Activated naive CD4-positive, alpha-beta T cell treated with anti-CD3 and anti-CD28 coated beads for 36 hours (primary cell): ENCODE results near the gene WNT16. TPM values are rescaled to one million over a fixed set of nuclear protein-coding genes. Genes with fewer than 3 reads are reported as not detected.
A peak's percentile ranks its signal among the peaks of the same experiment; 100 is the strongest.
"Not testable (repeated sequence)": the region's sequence is repeated elsewhere in the genome, so short reads cannot be mapped to it uniquely, and the experiment has no call there.

Source experiments
- CTCF ChIA-PET: fragments of 350-600 bp; sonication (Branson Sonifier 250); formaldehyde crosslinking; loops from one replicate; lab custom pipeline; 2021; ENCODE audit warnings: antibody characterized with exemption; lab: Charles Lee
- DNase-seq: peaks from one replicate; pipeline ENCODE4 v3.0.0-alpha.2; 2020
- H3K27ac Mint-ChIP-seq: one replicate; pipeline ENCODE4 v1.8.0; 2021; ENCODE audit warnings: mild to moderate bottlenecking, mixed read lengths
- H3K27me3 Mint-ChIP-seq: one replicate; pipeline ENCODE4 v1.8.0; 2021; ENCODE audit warnings: low read depth, mixed read lengths
- H3K36me3 Mint-ChIP-seq: one replicate; pipeline ENCODE4 v1.8.0; 2021; ENCODE audit warnings: low read depth, mixed read lengths
- H3K4me1 Mint-ChIP-seq: one replicate; pipeline ENCODE4 v1.8.0; 2021; ENCODE audit warnings: low read depth, mixed read lengths
- H3K4me3 Mint-ChIP-seq: one replicate; pipeline ENCODE4 v1.8.0; 2021; ENCODE audit warnings: mild to moderate bottlenecking, moderate library complexity, mixed read lengths
- H3K9me3 Mint-ChIP-seq: one replicate; pipeline ENCODE4 v1.8.0; 2021; ENCODE audit warnings: mixed read lengths
- intact Hi-C: fragments of 100-400 bp; cut with micrococcal nuclease; formaldehyde crosslinking; loops from one replicate; pipeline ENCODE4 v1.15.1; 2023
- total RNA-seq, 2 experiments: library from RNA; stranded (reverse); gene quantifications; one replicate each; pipeline ENCODE4 v1.2.3, GENCODE V29; 2021

The WNT16 gene
- total RNA-seq, 2 experiments from 2014 or later, result not detected

DNA sequence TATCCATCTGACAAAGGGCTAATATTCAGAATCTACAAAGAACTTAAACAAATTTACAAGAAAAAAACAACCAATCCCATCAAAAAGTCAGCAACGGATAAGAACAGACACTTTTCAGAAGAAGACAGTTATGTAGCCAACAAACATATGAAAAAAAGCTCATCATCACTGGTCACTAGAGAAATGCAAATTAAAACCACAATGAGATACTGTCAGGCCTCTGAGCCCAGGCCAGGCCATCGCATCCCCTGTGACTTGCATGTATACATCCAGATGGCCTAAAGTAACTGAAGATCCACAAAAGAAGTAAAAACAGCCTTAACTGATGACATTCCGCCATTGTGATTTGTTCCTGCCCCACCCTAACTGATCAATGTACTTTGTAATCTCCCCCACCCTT lies 13.6 kb upstream of the WNT16 start:
- DNase-seq, H3K36me3 Mint-ChIP-seq, CTCF ChIA-PET, intact Hi-C loops, H3K4me3 Mint-ChIP-seq, H3K27ac Mint-ChIP-seq, H3K4me1 Mint-ChIP-seq, H3K9me3 Mint-ChIP-seq: not testable (repeated sequence)
- H3K27me3 Mint-ChIP-seq, result peaks cover 13% of the 10 kb centered on the region

DNA sequence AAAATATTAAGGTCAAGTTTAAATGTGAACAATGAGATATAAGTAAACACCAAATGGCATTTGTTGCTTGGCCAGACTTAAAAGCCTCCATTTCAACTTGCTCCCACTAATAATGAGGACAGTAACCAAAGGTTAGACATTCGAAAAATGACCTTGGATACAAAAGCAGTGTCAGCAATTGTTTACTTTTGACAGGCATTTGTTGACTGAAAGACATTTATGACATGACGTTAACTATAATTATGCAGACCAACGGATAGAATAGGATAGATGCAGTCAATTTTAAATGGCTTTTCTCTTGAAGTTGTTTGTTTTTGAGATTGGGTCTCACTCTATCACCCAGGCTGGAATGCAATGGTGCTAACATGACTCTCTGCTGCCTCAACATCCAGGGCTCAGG lies 6.3 kb upstream of the WNT16 start:
- intact Hi-C loops, result no loop called here
- no peaks in the 10 kb centered on the region for H3K9me3 Mint-ChIP-seq
- H3K27me3 Mint-ChIP-seq, result peaks cover 16% of the 10 kb centered on the region

GRCh38 chr7:121323515-121324302 lies 5.1 kb upstream of the WNT16 start:
- CTCF ChIA-PET, result interaction anchor here (1.3 to 1.7 kb wide), 2 partner anchors 10 to 14 kb away, joined by 3 to 4 read pairs; no protein-coding TSS in a partner anchor
- H3K36me3 Mint-ChIP-seq, result no peaks in the 10 kb centered on the region
- H3K27ac Mint-ChIP-seq, result no peak overlapping the region
- intact Hi-C loops, result no loop called here
- no peak overlapping the region for H3K4me3 Mint-ChIP-seq
- peaks cover 29% of the 10 kb centered on the region for H3K27me3 Mint-ChIP-seq
- H3K4me1 Mint-ChIP-seq, result peaks cover 4% of the 10 kb centered on the region
- DNase-seq, result no peak
- H3K9me3 Mint-ChIP-seq, result no peaks in the 10 kb centered on the region

More for the DNA sequence above, 6.3 kb upstream of the WNT16 start:
- Mint-ChIP-seq H3K4me1 (no peaks in the 10 kb centered on the region), H3K27ac (no peak overlapping the region), H3K4me3 (no peak overlapping the region), H3K36me3 (no peaks in the 10 kb centered on the region)
- DNase-seq, result no peak
- CTCF ChIA-PET, result no interaction called here

- Mint-ChIP-seq H3K4me3 (no peak overlapping the region), H3K36me3 (no peaks in the 10 kb centered on the region), H3K27me3 (peaks cover 56% of the 10 kb centered on the region), H3K4me1 (peaks cover 19% of the 10 kb centered on the region), H3K9me3 (no peaks in the 10 kb centered on the region), H3K27ac (no peak overlapping the region)
- intact Hi-C loops, result no loop called here
- CTCF ChIA-PET, result interaction anchor here (0.6 to 1.2 kb wide), 3 partner anchors 53 to 657 kb away, joined by 3 read pairs; no protein-coding TSS in a partner anchor
- no peak for DNase-seq
These were observed 1.1 kb upstream of the WNT16 start for GRCh38 chr7:121327671-121328070.

DNA sequence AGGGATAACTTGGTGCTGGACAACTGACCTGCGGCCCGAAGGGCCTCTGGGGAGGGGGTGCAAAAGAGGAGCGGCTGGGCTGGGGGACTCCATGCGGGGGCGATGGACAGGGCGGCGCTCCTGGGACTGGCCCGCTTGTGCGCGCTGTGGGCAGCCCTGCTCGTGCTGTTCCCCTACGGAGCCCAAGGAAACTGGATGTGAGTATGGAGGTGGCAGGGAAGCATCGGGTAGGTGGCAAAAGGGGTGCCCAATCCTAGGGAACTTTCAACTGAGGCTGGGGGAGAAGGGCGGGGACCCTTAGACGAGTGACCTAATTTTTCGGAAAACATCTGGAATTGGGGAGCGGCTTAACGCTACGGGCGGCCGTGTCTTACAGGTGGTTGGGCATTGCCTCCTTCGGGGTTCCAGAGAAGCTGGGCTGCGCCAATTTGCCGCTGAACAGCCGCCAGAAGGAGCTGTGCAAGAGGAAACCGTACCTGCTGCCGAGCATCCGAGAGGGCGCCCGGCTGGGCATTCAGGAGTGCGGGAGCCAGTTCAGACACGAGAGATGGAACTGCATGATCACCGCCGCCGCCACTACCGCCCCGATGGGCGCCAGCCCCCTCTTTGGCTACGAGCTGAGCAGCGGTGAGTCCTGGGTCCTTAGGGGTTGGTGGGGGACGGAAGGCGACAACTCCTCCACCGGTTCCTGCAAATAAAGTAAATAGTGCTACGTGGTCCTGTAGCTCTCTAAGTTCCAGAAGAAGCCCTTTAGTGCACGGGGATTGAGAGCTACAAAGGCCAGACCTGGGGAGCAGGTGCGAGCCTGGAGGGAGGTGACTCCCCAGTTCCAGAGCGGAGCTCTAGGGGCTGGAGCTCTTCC lies 622 bp downstream of the WNT16 start:
- H3K9me3 Mint-ChIP-seq, result no peaks in the 10 kb centered on the region
- DNase-seq, result peak; percentile 38
- intact Hi-C loops, result loop anchor here (1.0 kb wide), 1 partner anchor 218 kb away; no protein-coding TSS in a partner anchor
- peaks cover 56% of the 10 kb centered on the region for H3K27me3 Mint-ChIP-seq
- no peak overlapping the region for H3K27ac Mint-ChIP-seq
- H3K36me3 Mint-ChIP-seq, result no peaks in the 10 kb centered on the region
- H3K4me1 Mint-ChIP-seq, result peaks cover 19% of the 10 kb centered on the region
- H3K4me3 Mint-ChIP-seq, result peak overlapping the region; percentile 21
- CTCF ChIA-PET, result interaction anchor here (0.9 to 1.0 kb wide), 2 partner anchors 16 to 218 kb away, joined by 4 read pairs; no protein-coding TSS in a partner anchor

DNA sequence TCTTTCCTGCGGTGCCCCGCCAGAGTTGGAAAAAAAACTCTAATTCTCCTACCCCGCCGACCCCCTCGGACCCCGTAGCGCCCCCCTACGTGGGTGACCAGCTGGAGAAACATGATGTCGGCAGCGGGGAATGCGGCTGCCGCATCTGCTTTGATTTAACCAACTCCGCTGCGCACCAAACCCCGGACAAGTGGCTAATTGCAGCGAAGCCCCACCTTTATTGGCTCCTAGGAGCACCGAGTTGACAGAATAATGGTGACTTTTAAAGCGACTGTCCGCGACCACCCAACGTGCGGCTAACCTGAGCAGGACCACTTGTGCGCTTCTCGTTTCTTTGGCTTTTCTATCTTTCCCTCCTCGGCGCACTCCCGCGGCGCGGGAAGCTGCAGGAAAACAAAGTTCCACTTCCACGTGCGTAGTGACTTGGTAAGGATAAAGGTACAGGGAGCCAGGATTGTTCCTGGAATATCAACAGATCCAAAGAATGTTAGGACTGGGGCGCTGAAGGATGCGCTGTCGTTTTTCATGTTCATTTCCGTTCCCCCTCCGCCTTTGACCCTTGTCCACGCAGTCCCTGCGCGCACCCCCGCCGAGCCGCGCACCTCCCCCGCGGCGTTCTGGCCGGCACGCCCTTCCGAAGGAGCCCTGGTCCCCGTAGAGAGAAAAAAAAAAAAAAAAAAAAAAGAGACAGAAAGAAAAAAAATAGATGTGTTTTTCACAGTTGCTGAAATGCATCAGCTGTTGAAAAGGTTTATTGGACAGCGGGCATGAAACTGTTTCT lies 1.4 kb downstream of the WNT16 start:
- Mint-ChIP-seq H3K4me1 (peaks cover 19% of the 10 kb centered on the region), H3K27ac (no peak overlapping the region), H3K27me3 (peaks cover 52% of the 10 kb centered on the region), H3K9me3 (no peaks in the 10 kb centered on the region), H3K36me3 (no peaks in the 10 kb centered on the region), H3K4me3 (peak overlapping the region; percentile 29)
- CTCF ChIA-PET, result interaction anchor here (0.6 to 1.0 kb wide), 4 partner anchors 15 to 629 kb away, joined by 3 to 4 read pairs (median 4); no protein-coding TSS in a partner anchor
- intact Hi-C loops, result no loop called here
- no peak for DNase-seq

DNA sequence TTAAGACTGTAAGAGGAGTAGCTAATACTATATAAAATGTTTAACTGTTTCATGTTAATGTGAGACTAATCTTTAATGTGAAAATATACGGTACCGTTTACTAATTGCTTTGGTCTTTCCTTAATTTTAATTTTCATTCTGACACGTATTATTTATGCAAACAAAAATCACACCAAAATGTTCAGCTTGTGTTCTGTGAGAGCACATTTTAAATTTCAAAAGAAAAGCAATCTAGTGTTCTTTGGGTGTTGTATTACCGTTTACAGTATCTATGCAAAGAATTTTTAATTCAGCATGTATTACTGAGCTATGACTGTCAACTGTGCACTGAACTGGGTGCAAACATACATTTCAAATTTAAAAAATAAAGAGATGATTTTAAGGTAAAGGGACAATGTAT lies 2.2 kb downstream of the WNT16 start:
- H3K27ac Mint-ChIP-seq, result no peak overlapping the region
- no peak for DNase-seq
- peaks cover 19% of the 10 kb centered on the region for H3K4me1 Mint-ChIP-seq
- intact Hi-C loops, result no loop called here
- H3K4me3 Mint-ChIP-seq, result no peak overlapping the region
- CTCF ChIA-PET, result interaction anchor here (0.6 to 0.7 kb wide), 2 partner anchors 273 to 628 kb away, joined by 3 to 4 read pairs; no protein-coding TSS in a partner anchor
- H3K27me3 Mint-ChIP-seq, result peaks cover 50% of the 10 kb centered on the region
- H3K36me3 Mint-ChIP-seq, result no peaks in the 10 kb centered on the region
- no peaks in the 10 kb centered on the region for H3K9me3 Mint-ChIP-seq

GRCh38 chr7:121331574-121331973 lies 2.8 kb downstream of the WNT16 start:
- peaks cover 46% of the 10 kb centered on the region for H3K27me3 Mint-ChIP-seq
- H3K4me1 Mint-ChIP-seq, result peaks cover 19% of the 10 kb centered on the region
- intact Hi-C loops, result no loop called here
- no peaks in the 10 kb centered on the region for H3K9me3 Mint-ChIP-seq
- no peak for DNase-seq
- no peaks in the 10 kb centered on the region for H3K36me3 Mint-ChIP-seq
- no peak overlapping the region for H3K27ac Mint-ChIP-seq
- CTCF ChIA-PET, result no interaction called here
- H3K4me3 Mint-ChIP-seq, result no peak overlapping the region

- Mint-ChIP-seq H3K9me3 (no peaks in the 10 kb centered on the region), H3K27me3 (peaks cover 25% of the 10 kb centered on the region), H3K4me3 (no peak overlapping the region), H3K27ac (no peak overlapping the region), H3K4me1 (peaks cover 10% of the 10 kb centered on the region), H3K36me3 (peaks cover 3% of the 10 kb centered on the region)
- no peak for DNase-seq
- CTCF ChIA-PET, result no interaction called here
- intact Hi-C loops, result no loop called here
These were observed 5.6 kb downstream of the WNT16 start for GRCh38 chr7:121334376-121334775.

DNA sequence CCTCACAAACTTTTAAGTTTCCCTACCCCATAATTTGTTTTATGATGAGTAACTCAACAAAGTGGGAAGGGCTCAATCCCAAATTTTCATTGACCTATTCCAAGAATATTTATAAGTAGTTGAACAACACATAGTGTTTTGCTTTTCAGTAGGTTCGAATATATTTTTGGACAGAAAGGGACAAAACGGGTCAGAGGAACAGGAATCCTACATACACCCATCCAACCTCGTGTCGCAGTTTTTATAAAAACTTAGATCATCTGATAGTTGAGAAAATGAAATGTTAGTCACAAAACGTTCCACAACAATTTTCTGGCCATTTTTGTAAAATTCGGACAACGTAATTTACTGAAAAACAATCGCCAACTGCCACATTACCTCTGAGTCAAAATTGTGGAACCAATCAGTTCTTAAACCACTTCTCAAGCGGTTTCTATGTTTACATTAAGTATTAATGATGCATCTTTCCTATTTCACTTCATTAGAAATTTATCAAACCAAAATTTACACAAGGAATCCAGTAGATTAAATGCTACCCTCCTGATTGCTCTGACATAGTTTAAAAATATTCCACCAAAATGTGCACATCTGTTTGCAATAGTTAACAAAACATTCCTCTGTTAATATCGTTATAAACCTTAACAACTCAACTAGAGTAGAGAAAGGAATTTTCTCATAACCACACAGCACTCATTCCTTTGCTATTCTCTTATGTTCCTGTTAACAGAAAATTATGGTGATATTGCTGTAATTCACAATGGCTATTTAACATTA lies 6.3 kb downstream of the WNT16 start:
- DNase-seq, result no peak
- H3K4me1 Mint-ChIP-seq, result peaks cover 4% of the 10 kb centered on the region
- H3K36me3 Mint-ChIP-seq, result peaks cover 3% of the 10 kb centered on the region
- H3K9me3 Mint-ChIP-seq, result no peaks in the 10 kb centered on the region
- H3K27ac Mint-ChIP-seq, result no peak overlapping the region
- intact Hi-C loops, result no loop called here
- no peak overlapping the region for H3K4me3 Mint-ChIP-seq
- peaks cover 18% of the 10 kb centered on the region for H3K27me3 Mint-ChIP-seq
- CTCF ChIA-PET, result no interaction called here

- CTCF ChIA-PET, result no interaction called here
- Mint-ChIP-seq H3K9me3 (no peaks in the 10 kb centered on the region), H3K27me3 (peaks cover 6% of the 10 kb centered on the region), H3K4me1 (no peaks in the 10 kb centered on the region), H3K36me3 (peaks cover 3% of the 10 kb centered on the region), H3K27ac (no peak overlapping the region), H3K4me3 (no peak overlapping the region)
- DNase-seq, result no peak
- intact Hi-C loops, result loop anchor here (2.0 kb wide), 1 partner anchor 210 kb away; no protein-coding TSS in a partner anchor
These were observed 7.8 kb downstream of the WNT16 start for GRCh38 chr7:121336579-121336978.
